ENCODE measurements around the gene SCD. TPM values are rescaled to one million over a fixed set of nuclear protein-coding genes. Genes with fewer than 3 reads are reported as not detected.

The SCD gene
- total RNA-seq, 4 donors from 2014 or later, result 2.2 to 29.7 (median 5.1) TPM

DNA sequence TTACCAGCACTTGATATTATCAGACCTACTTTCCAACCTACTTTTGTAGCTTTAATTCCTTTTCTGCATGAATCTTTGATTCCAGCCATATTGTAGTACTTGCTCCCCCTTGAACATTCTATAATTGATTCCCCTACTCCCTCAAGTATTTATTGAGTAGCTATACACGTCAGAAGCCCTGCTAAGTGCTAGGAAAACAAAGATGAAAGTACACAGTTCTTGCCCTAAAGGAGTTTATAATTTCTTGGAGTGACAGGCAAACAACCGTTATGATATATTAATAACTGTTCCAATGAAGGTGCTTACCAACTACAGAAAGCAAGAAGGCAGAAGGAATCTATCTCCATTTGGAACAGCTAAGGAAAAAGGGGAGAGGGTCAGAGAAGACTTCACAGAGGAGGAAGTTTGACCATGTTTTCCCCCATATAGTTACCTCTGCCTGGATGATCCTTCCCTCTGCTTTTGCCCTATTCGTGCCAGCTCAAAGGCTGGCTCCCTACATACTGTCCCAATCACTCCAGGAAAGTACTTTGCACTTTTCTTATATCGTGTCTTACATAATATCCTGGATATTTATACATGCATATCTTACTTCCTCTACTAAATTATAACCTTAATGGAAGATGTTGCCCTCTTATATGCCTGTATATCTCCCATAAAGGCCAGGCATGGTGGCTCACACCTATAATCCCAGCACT, 54.7 kb downstream of the SCD start:
- 79 to 82% methylated on average over 4 of the region's 4 CpGs for WGBS, 2 donors
- no peaks in the 10 kb centered on the region for H3K36me3 ChIP-seq
- no peak overlapping the region for H3K27ac ChIP-seq
- H3K4me1 ChIP-seq, result no peaks in the 10 kb centered on the region
- intact Hi-C loops (cut with DNase I), result no loop called here
- H3K4me3 ChIP-seq (replicated peaks in 1 of 3), result no peak overlapping the region
- no peak for DNase-seq
- H3K9me3 ChIP-seq, result no peaks in the 10 kb centered on the region
- H3K27me3 ChIP-seq, result no peaks in the 10 kb centered on the region
- TF ChIP-seq POLR2A (IDR thresholded peaks at IDR 0.05), result no peak
- TF ChIP-seq, protein P1, sequence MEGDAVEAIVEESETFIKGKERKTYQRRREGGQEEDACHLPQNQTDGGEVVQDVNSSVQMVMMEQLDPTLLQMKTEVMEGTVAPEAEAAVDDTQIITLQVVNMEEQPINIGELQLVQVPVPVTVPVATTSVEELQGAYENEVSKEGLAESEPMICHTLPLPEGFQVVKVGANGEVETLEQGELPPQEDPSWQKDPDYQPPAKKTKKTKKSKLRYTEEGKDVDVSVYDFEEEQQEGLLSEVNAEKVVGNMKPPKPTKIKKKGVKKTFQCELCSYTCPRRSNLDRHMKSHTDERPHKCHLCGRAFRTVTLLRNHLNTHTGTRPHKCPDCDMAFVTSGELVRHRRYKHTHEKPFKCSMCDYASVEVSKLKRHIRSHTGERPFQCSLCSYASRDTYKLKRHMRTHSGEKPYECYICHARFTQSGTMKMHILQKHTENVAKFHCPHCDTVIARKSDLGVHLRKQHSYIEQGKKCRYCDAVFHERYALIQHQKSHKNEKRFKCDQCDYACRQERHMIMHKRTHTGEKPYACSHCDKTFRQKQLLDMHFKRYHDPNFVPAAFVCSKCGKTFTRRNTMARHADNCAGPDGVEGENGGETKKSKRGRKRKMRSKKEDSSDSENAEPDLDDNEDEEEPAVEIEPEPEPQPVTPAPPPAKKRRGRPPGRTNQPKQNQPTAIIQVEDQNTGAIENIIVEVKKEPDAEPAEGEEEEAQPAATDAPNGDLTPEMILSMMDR (IDR thresholded peaks at IDR 0.05), result no peak

DNA sequence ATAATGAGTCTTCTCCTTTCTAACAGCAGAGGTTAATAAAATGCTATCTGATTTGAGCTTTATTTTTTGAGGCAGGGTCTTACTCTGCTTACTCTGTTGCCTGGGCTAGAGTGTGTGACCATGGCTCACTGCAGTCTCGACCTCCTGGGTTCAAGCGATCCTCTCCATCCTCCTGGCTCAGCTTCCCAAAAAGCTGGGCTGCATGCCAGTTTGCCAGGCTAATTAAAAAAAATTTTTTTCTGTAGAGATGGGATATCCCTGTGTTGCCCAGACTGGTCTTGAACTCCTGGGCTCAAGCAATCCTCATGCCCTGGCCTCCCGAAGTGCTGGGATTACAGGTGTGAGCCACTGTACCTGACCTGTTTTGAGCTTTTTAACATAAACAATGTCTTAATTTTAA, 56.7 kb downstream of the SCD start:
- no peaks in the 10 kb centered on the region for H3K9me3 ChIP-seq
- H3K27me3 ChIP-seq, result no peaks in the 10 kb centered on the region
- no peak for DNase-seq
- WGBS, 2 donors, result 78 to 86% methylated on average over 3 of the region's 3 CpGs
- intact Hi-C loops (cut with DNase I), result no loop called here
- H3K4me3 ChIP-seq (replicated peaks in 1 of 3), result no peak overlapping the region
- no peaks in the 10 kb centered on the region for H3K4me1 ChIP-seq
- no peak overlapping the region for H3K27ac ChIP-seq
- H3K36me3 ChIP-seq, result no peaks in the 10 kb centered on the region
- TF ChIP-seq POLR2A (IDR thresholded peaks at IDR 0.05), result no peak
- TF ChIP-seq, protein P1 (IDR thresholded peaks at IDR 0.05), result no peak

DNA sequence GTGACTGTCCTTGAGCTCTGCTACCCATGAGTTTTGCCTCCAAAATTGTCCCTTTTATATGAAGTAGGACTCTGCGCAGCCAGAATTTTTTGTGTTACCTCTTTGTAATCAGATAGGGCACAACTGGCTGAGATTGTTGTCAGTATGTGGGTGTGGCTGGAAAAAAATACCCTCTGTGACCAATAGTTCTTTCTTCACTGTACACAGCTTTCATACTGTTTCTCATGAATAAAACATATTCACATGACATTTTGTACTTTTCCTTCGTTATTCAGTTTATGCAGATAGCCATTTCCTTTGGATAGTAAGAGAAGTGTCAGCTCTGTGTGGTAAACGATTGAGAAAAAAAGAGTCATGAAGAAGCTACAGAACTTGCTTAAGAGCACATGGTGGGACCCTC, 66.1 kb downstream of the SCD start:
- DNase-seq, result no peak
- 87 to 88% methylated on average over 3 of the region's 3 CpGs for WGBS, 2 donors
- Histone ChIP-seq H3K4me3 (replicated peaks in 1 of 3) (no peak overlapping the region), H3K4me1 (no peaks in the 10 kb centered on the region), H3K36me3 (no peaks in the 10 kb centered on the region), H3K27ac (no peak overlapping the region), H3K9me3 (no peaks in the 10 kb centered on the region), H3K27me3 (no peaks in the 10 kb centered on the region)
- intact Hi-C loops (cut with DNase I), result no loop called here
- TF ChIP-seq, protein P1 (IDR thresholded peaks at IDR 0.05), result no peak
- TF ChIP-seq POLR2A (IDR thresholded peaks at IDR 0.05), result no peak

Small RNAs within 50 kb of the gene (small RNA-seq; reads per million reads assigned to genes)
- not detected for gene RF00019

Other genes with a start within 250 kb of the SCD start
- 10 to 100 TPM; 17.9 to 23.5 (median 19.7) TPM for gene ERLIN1, start 161.2 kb upstream of the SCD start, total RNA-seq
- 10 to 100 TPM; 26.1 to 30.6 (median 27.4) TPM for gene CHUK, start 117.6 kb upstream of the SCD start, total RNA-seq
- gene CWF19L1, start 79.6 kb upstream of the SCD start, total RNA-seq, result 10 to 100 TPM; 17.1 to 21.1 (median 19.3) TPM
- 10 to 100 TPM; 22.6 to 42.2 (median 37.0) TPM for gene BLOC1S2, start 60.6 kb upstream of the SCD start, total RNA-seq
- gene PKD2L1, start 17.0 kb upstream of the SCD start, total RNA-seq, result not detected
- not detected for gene WNT8B, start 115.8 kb downstream of the SCD start, total RNA-seq
- gene SEC31B, start 172.6 kb downstream of the SCD start, total RNA-seq, result 1 to 10 TPM; 4.2 to 8.9 (median 6.9) TPM
- gene NDUFB8, start 182.6 kb downstream of the SCD start, total RNA-seq, result 100 to 1,000 TPM; 164 to 339 (median 209) TPM
- gene HIF1AN, start 188.7 kb downstream of the SCD start, total RNA-seq, result 10 to 100 TPM in 2 of 4 donors, 1 to 10 TPM in 2; 9.1 to 15.4 (median 11.1) TPM

Data from thyroid gland (tissue), 4 donors.